Panc1 (cell line): ENCODE measurements around the gene CREB3L1. TPM values are rescaled to one million over a fixed set of nuclear protein-coding genes. Genes with fewer than 3 reads are reported as not detected.

Source experiments
- ATAC-seq: fragments of 200-7000 bp; cut with Tn5 transposase; 2 replicates; pipeline ENCODE4 v1.9.1; 2020; ENCODE audit warnings: mild to moderate bottlenecking, moderate library complexity
- BruUV-seq: library from RNA; stranded (reverse); fragments of 400-500 nt; replicated peaks from 2 replicates; lab custom pipeline; 2021; lab: Mats Ljungman, UMichigan
- CTCF ChIA-PET: fragments of 300-600 bp; sonication (Branson Sonifier 250); formaldehyde crosslinking; loops from one replicate; lab custom pipeline; 2022; ENCODE audit warnings: antibody characterized with exemption; lab: Charles Lee
- POLR2A ChIA-PET: fragments of 300-600 bp; sonication (Branson Sonifier 250); formaldehyde crosslinking; loops from one replicate; lab custom pipeline; 2022; ENCODE audit warnings: antibody characterized with exemption; lab: Charles Lee
- DNase-seq: peaks from one replicate; pipeline ENCODE4 v3.0.0-alpha.2; 2010; ENCODE audit warnings: low read depth, low spot score
- H3K27ac ChIP-seq: 2 replicates; pipeline ENCODE4 v1.5.1; 2011; ENCODE audit warnings: mild to moderate bottlenecking, low read length, inconsistent platforms
- H3K27me3 ChIP-seq: fragments of 200-500 bp; sonication (Bioruptor generic); 2 replicates; pipeline ENCODE4 v1.6.0; 2014; ENCODE audit warnings: low read length, inconsistent platforms; ENCODE audit not compliant: control insufficient read depth, insufficient read depth
- H3K36me3 ChIP-seq: fragments of 200-500 bp; sonication (Bioruptor generic); 2 replicates; pipeline ENCODE4 v1.5.1; 2014; ENCODE audit warnings: inconsistent platforms, mild to moderate bottlenecking, low read length, moderate library complexity; ENCODE audit not compliant: control insufficient read depth, insufficient read depth
- H3K4me1 ChIP-seq: 2 replicates; pipeline ENCODE4 v1.5.1; 2011; ENCODE audit warnings: inconsistent platforms, mild to moderate bottlenecking, low read length, moderate library complexity; ENCODE audit not compliant: control insufficient read depth, insufficient read depth
- H3K4me3 ChIP-seq, 2 experiments: 2 replicates each; pipeline ENCODE4 v1.5.1; 2011 to 2012; ENCODE audit warnings: low read depth in 2 of 2, low read length in 2 of 2, mild to moderate bottlenecking in 2 of 2, inconsistent platforms in 1 of 2, moderate library complexity in 1 of 2
- H3K9me3 ChIP-seq: fragments of 200-500 bp; sonication (Bioruptor generic); 2 replicates; pipeline ENCODE4 v1.5.1; 2014; ENCODE audit warnings: low read depth, mild to moderate bottlenecking, inconsistent platforms, low read length, moderate library complexity; ENCODE audit not compliant: control insufficient read depth, insufficient read depth
- CTCF ChIP-seq: fragments of 450-650 bp; IDR thresholded peaks from 2 replicates; pipeline ENCODE4 v1.5.1; 2017; ENCODE audit warnings: mild to moderate bottlenecking
- POLR2AphosphoS5 ChIP-seq: IDR thresholded peaks from 2 replicates; pipeline ENCODE4 v1.6.1; 2012; ENCODE audit warnings: mild to moderate bottlenecking, low read depth, low read length, moderate library complexity
- REST ChIP-seq, 2 experiments: IDR thresholded peaks; 2 replicates each; pipeline ENCODE4 v1.6.1; 2011 to 2012; ENCODE audit warnings: low read depth in 2 of 2, control low read depth in 1 of 2, low read length in 1 of 2, mild to moderate bottlenecking in 1 of 2, moderate library complexity in 1 of 2; ENCODE audit not compliant: insufficient read depth in 1 of 2
- SIN3A ChIP-seq: IDR thresholded peaks from 2 replicates; pipeline ENCODE4 v1.6.1; 2012; ENCODE audit warnings: low read depth, mild to moderate bottlenecking, low read length, moderate library complexity, borderline replicate concordance; ENCODE audit not compliant: insufficient read depth
- TCF7L2 ChIP-seq: IDR thresholded peaks from 2 replicates; pipeline ENCODE4 v1.6.1; 2011; ENCODE audit warnings: mild to moderate bottlenecking, low read depth, low read length, inconsistent platforms
- in situ Hi-C: cut with HindIII; loops from 2 replicates; pipeline ENCODE4 v1.10.0; 2016; ENCODE audit warnings: low sequenced_read_pairs, low pct_unique_long_range_greater_than_20kb
- intact Hi-C: fragments of 100-400 bp; cut with micrococcal nuclease; formaldehyde crosslinking; loops from one replicate; pipeline ENCODE4 v1.10.0; 2022; ENCODE audit not compliant: unreplicated experiment
- total RNA-seq: library from RNA; stranded (reverse); gene quantifications from one replicate; pipeline ENCODE4 v1.2.1, GENCODE V29; 2021; ENCODE audit not compliant: unreplicated experiment

CREB3L1 gene
- total RNA-seq, 1 experiment from 2014 or later, result 35.6 TPM

GRCh38 chr11:46240371-46240770, 37.1 kb upstream of the CREB3L1 start:
- peak overlapping the region; percentile 14; the same call in 1 of the 2 replicates for H3K27ac ChIP-seq
- BruUV-seq, result no TSS peak
- H3K9me3 ChIP-seq, result peaks cover 10% of the 10 kb centered on the region; the same call in 1 of the 2 replicates
- DNase-seq (no peak), ATAC-seq (no peak)
- no peaks in the 10 kb centered on the region for H3K36me3 ChIP-seq
- no peak for TF ChIP-seq SIN3A
- TF ChIP-seq REST (IDR thresholded peaks at IDR 0.05; ENCODE audit: insufficient read depth in 1 of 2, low read depth in 2 of 2, low read length in 1 of 2), result no peak
- no peak for TF ChIP-seq POLR2AphosphoS5
- no peak for TF ChIP-seq TCF7L2
- TF ChIP-seq CTCF, result no peak
- H3K4me3 ChIP-seq, result no peak overlapping the region
- intact Hi-C loops (no loop called here), in situ Hi-C loops (no loop called here)
- no peaks in the 10 kb centered on the region for H3K27me3 ChIP-seq
- ChIA-PET CTCF (interaction anchor here (1.0 to 2.2 kb wide), 3 partner anchors 38 to 121 kb away, joined by 3 to 7 read pairs (median 3); no protein-coding TSS in a partner anchor), POLR2A (interaction anchor here (0.6 kb wide), 1 partner anchor 10 kb away, joined by 4 read pairs; no protein-coding TSS in a partner anchor)
- H3K4me1 ChIP-seq, result peaks cover 29% of the 10 kb centered on the region

GRCh38 chr11:46240861-46241260, 36.6 kb upstream of the CREB3L1 start:
- no TSS peak for BruUV-seq
- Histone ChIP-seq H3K9me3 (peaks cover 7% of the 10 kb centered on the region; the same call in 1 of the 2 replicates), H3K27ac (no peak overlapping the region), H3K27me3 (no peaks in the 10 kb centered on the region), H3K4me3 (no peak overlapping the region), H3K36me3 (no peaks in the 10 kb centered on the region), H3K4me1 (peaks cover 29% of the 10 kb centered on the region)
- POLR2A ChIA-PET, result no interaction called here
- intact Hi-C loops (no loop called here), in situ Hi-C loops (no loop called here)
- ATAC-seq (no peak), DNase-seq (no peak)
- no peak for TF ChIP-seq CTCF
- TF ChIP-seq REST (IDR thresholded peaks at IDR 0.05; ENCODE audit: insufficient read depth in 1 of 2, low read depth in 2 of 2, low read length in 1 of 2), result no peak
- TF ChIP-seq SIN3A, result no peak
- TF ChIP-seq TCF7L2, result no peak
- no peak for TF ChIP-seq POLR2AphosphoS5
- CTCF ChIA-PET, result no interaction called here
